H1 (cell line): ENCODE results near the gene SUMF2. TPM values are rescaled to one million over a fixed set of nuclear protein-coding genes. Genes with fewer than 3 reads are reported as not detected.

Experiments
- BACH1 ChIP-seq: IDR thresholded peaks from 2 replicates; pipeline ENCODE4 v1.6.1; 2012; ENCODE audit warnings: low read length, improper control_type of control experiment
- BCL11A ChIP-seq, 2 experiments: IDR thresholded peaks; one replicate each; pipeline ENCODE4 v1.6.1; 2011; ENCODE audit warnings: low read depth in 2 of 2, low read length in 2 of 2, mild to moderate bottlenecking in 2 of 2
- CTCF ChIP-seq, 3 experiments: IDR thresholded peaks; 1 replicate in 2 of 3; 2 replicates in 1 of 3; pipeline versions ENCODE4 v1.5.1 to v1.6.1; 2011; ENCODE audit warnings: low read length in 3 of 3, mild to moderate bottlenecking in 3 of 3, inconsistent platforms in 2 of 3, low read depth in 1 of 3, moderate library complexity in 1 of 3; ENCODE audit not compliant: insufficient read depth in 1 of 3; ENCODE audit errors: control extremely low read depth in 1 of 3
- NRF1 ChIP-seq: IDR thresholded peaks from 2 replicates; pipeline ENCODE4 v1.6.1; 2011; ENCODE audit warnings: mild to moderate bottlenecking, low read depth, low read length, improper control_type of control experiment
- SIN3A ChIP-seq, 2 experiments: IDR thresholded peaks in 1 of 2; conservative IDR thresholded peaks in 1 of 2; 2 replicates each; pipeline ENCODE4 v1.6.1; 2011 to 2012; ENCODE audit warnings: low read length in 2 of 2, improper control_type of control experiment in 1 of 2, low read depth in 1 of 2, mild to moderate bottlenecking in 1 of 2
- polyA plus RNA-seq, 7 experiments: library from polyadenylated mRNA; depleted of rRNA in 3 of 7; stranded (reverse) in 5 of 7; unstranded in 2 of 7; fragments of >200 nt in 5 of 7; fragments of 200-250 nt in 2 of 7; gene quantifications; 1 replicate in 5 of 7; 2 replicates in 1 of 7; 4 replicates in 1 of 7; pipeline versions ENCODE4 v1.2.1 to v1.2.3, GENCODE V29; 2011 to 2013; ENCODE audit warnings: missing spikeins in 2 of 7, mixed read lengths in 2 of 7
- total RNA-seq: library from RNA; stranded (reverse); fragmentation: NEBNext Ultra II Directional; extraction: Animal tissue kit (Norgen Biotek cat#: 25700); gene quantifications from 2 replicates; pipeline ENCODE4 v1.2.1, GENCODE V29; 2021
- TF ChIP-seq, protein P1 (sequence below): IDR thresholded peaks from 2 replicates; pipeline ENCODE4 v1.6.1; 2011; ENCODE audit warnings: low read depth, mild to moderate bottlenecking, low read length; ENCODE audit not compliant: insufficient read depth

Gene SUMF2
- total and polyA plus RNA-seq, 2 of the 8 experiments (the other 6 are each of a cell fraction or from before 2014, with no cell fraction given): 39.8 to 59.2 TPM

DNA sequence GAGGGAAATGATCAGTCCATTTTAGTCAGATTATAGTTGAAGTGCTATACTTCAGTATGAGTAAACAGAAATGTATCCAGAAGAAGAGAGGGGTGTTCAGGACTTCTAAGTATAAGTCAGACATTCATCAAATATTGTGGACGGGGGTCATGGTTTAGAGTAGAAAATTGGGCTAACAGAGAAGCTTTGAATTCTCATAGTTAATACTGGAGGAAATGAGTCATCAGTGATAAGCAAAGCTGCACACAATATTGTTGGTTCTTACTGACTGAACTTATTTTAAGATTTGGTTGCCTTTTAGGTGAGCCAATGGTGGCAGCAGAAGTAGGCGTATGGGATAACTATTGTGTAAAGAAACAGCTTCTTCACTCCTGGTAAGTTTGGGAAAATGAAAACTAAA lies 1.7 kb upstream of the SUMF2 start (continued):
- no peak for TF ChIP-seq CTCF (IDR thresholded peaks at IDR 0.05; ENCODE audit: control extremely low read depth in 1 of 3, insufficient read depth in 1 of 3, low read depth in 1 of 3, low read length in 3 of 3)
- TF ChIP-seq BCL11A (IDR thresholded peaks at IDR 0.05; ENCODE audit: low read depth in 2 of 2, low read length in 2 of 2): no peak
- no peak for TF ChIP-seq NRF1
- TF ChIP-seq BACH1: no peak
- no peak for TF ChIP-seq SIN3A (conservative IDR thresholded peaks at IDR 0.05 in 1 of 2, IDR thresholded peaks at IDR 0.05 in 1 of 2; ENCODE audit: low read depth in 1 of 2, low read length in 2 of 2)
- TF ChIP-seq, protein P1, sequence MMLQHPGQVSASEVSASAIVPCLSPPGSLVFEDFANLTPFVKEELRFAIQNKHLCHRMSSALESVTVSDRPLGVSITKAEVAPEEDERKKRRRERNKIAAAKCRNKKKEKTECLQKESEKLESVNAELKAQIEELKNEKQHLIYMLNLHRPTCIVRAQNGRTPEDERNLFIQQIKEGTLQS: no peak
